ENCODE data around the gene LSR.

DNA sequence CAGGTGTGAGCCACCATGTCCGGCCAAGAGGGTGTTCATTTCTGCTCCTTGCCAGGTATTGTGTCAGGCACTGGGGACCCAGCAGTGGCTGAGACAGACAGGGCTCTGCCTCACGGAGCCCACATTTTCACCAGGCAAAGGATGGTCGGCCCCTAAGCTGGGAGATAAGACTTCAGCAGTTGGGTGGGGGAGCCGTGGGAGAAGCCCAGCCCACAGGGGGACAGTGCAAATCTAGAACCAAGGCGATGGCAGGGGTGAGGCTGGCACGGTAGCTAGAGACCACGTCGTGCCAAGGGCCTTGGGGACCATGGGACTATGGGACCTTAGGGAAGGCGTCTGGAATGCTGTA, 8.3 kb downstream of the LSR start:
- TF ChIP-seq, protein P1, sequence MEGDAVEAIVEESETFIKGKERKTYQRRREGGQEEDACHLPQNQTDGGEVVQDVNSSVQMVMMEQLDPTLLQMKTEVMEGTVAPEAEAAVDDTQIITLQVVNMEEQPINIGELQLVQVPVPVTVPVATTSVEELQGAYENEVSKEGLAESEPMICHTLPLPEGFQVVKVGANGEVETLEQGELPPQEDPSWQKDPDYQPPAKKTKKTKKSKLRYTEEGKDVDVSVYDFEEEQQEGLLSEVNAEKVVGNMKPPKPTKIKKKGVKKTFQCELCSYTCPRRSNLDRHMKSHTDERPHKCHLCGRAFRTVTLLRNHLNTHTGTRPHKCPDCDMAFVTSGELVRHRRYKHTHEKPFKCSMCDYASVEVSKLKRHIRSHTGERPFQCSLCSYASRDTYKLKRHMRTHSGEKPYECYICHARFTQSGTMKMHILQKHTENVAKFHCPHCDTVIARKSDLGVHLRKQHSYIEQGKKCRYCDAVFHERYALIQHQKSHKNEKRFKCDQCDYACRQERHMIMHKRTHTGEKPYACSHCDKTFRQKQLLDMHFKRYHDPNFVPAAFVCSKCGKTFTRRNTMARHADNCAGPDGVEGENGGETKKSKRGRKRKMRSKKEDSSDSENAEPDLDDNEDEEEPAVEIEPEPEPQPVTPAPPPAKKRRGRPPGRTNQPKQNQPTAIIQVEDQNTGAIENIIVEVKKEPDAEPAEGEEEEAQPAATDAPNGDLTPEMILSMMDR (IDR thresholded peaks at IDR 0.05): no peak
- TF ChIP-seq ZFX (IDR thresholded peaks at IDR 0.05; ENCODE audit: borderline replicate concordance): no peak

Measured in 22Rv1 (cell line).